Measurements from ENCODE around the gene TRMT61A.

TRMT61A gene

GRCh38 chr14:103535891-103536565, 7.0 kb downstream of the TRMT61A start:
- no peak for DNase-seq

GRCh38 chr14:103536693-103537092, 7.7 kb downstream of the TRMT61A start:
- no peak for DNase-seq

GRCh38 chr14:103537175-103537990, 8.4 kb downstream of the TRMT61A start:
- DNase-seq, result no peak

GRCh38 chr14:103538291-103539055, 9.5 kb downstream of the TRMT61A start:
- DNase-seq, result no peak

- DNase-seq, result no peak
These were observed 10.2 kb downstream of the TRMT61A start for GRCh38 chr14:103539056-103539825.

- DNase-seq, result no peak
These were observed 12.1 kb downstream of the TRMT61A start for GRCh38 chr14:103540821-103541708.

- no peak for DNase-seq
These were observed 13.0 kb downstream of the TRMT61A start for GRCh38 chr14:103541709-103542604.

- no peak for DNase-seq
These were observed 13.7 kb downstream of the TRMT61A start for GRCh38 chr14:103542605-103543088.

- DNase-seq, result no peak
These were observed 14.1 kb downstream of the TRMT61A start for GRCh38 chr14:103543140-103543539.

GRCh38 chr14:103543721-103544387, 14.9 kb downstream of the TRMT61A start:
- no peak for DNase-seq

GRCh38 chr14:103544388-103545218, 15.6 kb downstream of the TRMT61A start:
- no peak for DNase-seq

- no peak for DNase-seq
These were observed 16.4 kb downstream of the TRMT61A start for GRCh38 chr14:103545219-103545914.

- DNase-seq, result no peak
These were observed 17.1 kb downstream of the TRMT61A start for GRCh38 chr14:103545915-103546651.

GRCh38 chr14:103546652-103547454, 17.9 kb downstream of the TRMT61A start:
- peak; percentile 83 for DNase-seq

GRCh38 chr14:103547455-103547940, 18.5 kb downstream of the TRMT61A start:
- no peak for DNase-seq

- DNase-seq, result no peak
These were observed 19.0 kb downstream of the TRMT61A start for GRCh38 chr14:103547941-103548462.

Measured in stimulated activated CD4-positive, alpha-beta T cell treated with anti-CD3 and anti-CD28 coated beads, Interleukin-15, amount 100 ng/mL, for 24 hours (primary cell).